T-helper 2 cell (primary cell): ENCODE results near the gene HEATR5B.
"Not testable (repeated sequence)": the region's sequence is repeated elsewhere in the genome, so short reads cannot be mapped to it uniquely, and the experiment has no call there.

ENCODE experiments used
- DNase-seq, 5 experiments: peaks; one replicate each; pipeline versions ENCODE4 v3.0.0 to v3.0.0-alpha.2; 2012 to 2022

Gene HEATR5B

GRCh38 chr2:37061013-37061711 lies 23.0 kb downstream of the HEATR5B start:
- DNase-seq: no peak

GRCh38 chr2:37060446-37060845 lies 23.7 kb downstream of the HEATR5B start:
- no peak for DNase-seq

- DNase-seq: no peak
Measured at GRCh38 chr2:37059841-37060240, 24.3 kb downstream of the HEATR5B start.

GRCh38 chr2:37052600-37053332 lies 31.4 kb downstream of the HEATR5B start:
- no peak for DNase-seq

GRCh38 chr2:37039580-37039979 lies 44.6 kb downstream of the HEATR5B start:
- no peak for DNase-seq

- DNase-seq: no peak
Measured at GRCh38 chr2:37037771-37038170, 46.4 kb downstream of the HEATR5B start.

GRCh38 chr2:37029758-37030157 lies 54.4 kb downstream of the HEATR5B start:
- DNase-seq: no peak

GRCh38 chr2:37026050-37026449 lies 58.1 kb downstream of the HEATR5B start:
- peak in 1 of 5 experiments; percentile 10 for DNase-seq

- no peak for DNase-seq
Measured at GRCh38 chr2:37020887-37021796, 63.0 kb downstream of the HEATR5B start.

- DNase-seq: no peak
Measured at GRCh38 chr2:37020212-37020886, 63.8 kb downstream of the HEATR5B start.

GRCh38 chr2:37013315-37013641 lies 70.9 kb downstream of the HEATR5B start:
- DNase-seq: no peak

- no peak for DNase-seq
Measured at GRCh38 chr2:37011130-37011529, 73.0 kb downstream of the HEATR5B start.

GRCh38 chr2:37005118-37005868 lies 78.9 kb downstream of the HEATR5B start:
- peak in 1 of 5 experiments; percentile 58 for DNase-seq

GRCh38 chr2:37000988-37001556 lies 83.1 kb downstream of the HEATR5B start:
- no peak for DNase-seq

- DNase-seq: no peak
Measured at GRCh38 chr2:37000318-37000717, 83.9 kb downstream of the HEATR5B start.

- not testable (repeated sequence) for DNase-seq
Measured at GRCh38 chr2:36999416-36999815, 84.8 kb downstream of the HEATR5B start.

- no peak for DNase-seq
Measured at GRCh38 chr2:36993841-36994620, 90.1 kb downstream of the HEATR5B start.

- no peak for DNase-seq
Measured at GRCh38 chr2:36988008-36988407, 96.2 kb downstream of the HEATR5B start.

- DNase-seq: no peak
Measured at GRCh38 chr2:36982467-36982866, 101.7 kb downstream of the HEATR5B start.

GRCh38 chr2:36981911-36982310 lies 102.3 kb downstream of the HEATR5B start:
- no peak for DNase-seq

- DNase-seq: not testable (repeated sequence)
Measured at GRCh38 chr2:36979007-36979406, 105.2 kb downstream of the HEATR5B start.
